NCI-H1048 (cell line): ENCODE results near the gene GPD1L.
A peak's percentile ranks its signal among the peaks of the same experiment; 100 is the strongest.

Experiments used
- DNase-seq: peaks from one replicate; lab custom pipeline; 2025; lab: John Stamatoyannopoulos, UW

GPD1L gene

DNA sequence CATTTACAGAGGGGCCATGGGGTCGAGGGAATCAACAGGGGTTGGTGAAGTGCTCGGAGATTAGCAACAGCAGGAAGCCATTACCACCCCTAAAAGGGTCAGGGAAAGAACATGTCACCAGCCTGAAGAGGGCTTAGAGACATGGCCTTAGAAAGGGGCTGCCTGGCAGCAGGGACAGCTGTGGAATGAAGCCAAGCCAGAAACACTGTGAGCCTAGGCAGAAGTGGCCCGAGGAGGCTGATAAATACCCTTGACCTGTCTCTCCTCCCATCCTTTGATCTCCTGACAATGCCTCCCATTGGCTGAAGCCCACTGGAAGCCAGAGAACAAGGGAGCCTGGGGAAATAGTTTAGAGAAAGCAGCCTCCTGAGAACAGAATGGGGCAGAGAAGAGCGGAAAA is 31.4 kb downstream of the GPD1L start:
- DNase-seq, result no peak

DNA sequence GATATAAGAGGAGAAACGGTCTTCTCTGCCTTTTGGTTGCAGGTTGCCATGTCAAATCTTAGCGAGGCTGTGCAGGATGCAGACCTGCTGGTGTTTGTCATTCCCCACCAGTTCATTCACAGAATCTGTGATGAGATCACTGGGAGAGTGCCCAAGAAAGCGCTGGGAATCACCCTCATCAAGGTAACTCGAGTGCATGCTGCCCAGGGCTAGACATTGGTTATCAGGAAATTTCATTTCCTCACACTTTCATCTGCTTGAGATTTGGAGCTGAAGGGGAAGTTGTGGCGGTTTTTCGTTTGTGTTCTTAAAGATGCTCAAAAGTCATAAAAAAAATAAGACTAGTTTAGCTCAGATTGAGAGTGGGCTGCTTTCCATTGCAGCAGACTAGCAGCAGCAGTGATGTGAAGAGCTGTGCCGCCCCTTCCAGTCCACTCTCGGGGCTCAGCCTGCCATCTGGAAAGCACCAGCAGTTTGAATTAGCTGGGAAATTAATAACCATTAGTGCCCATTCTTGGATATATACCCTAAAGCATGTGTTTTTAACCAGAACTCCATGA is 32.2 kb downstream of the GPD1L start:
- no peak for DNase-seq

- no peak for DNase-seq
These were observed 34.5 kb downstream of the GPD1L start for GRCh38 chr3:32140943-32141342.

GRCh38 chr3:32143849-32144757 is 37.7 kb downstream of the GPD1L start:
- DNase-seq, result peak; percentile 77

- DNase-seq, result peak; percentile 37
These were observed 40.4 kb downstream of the GPD1L start for GRCh38 chr3:32146746-32147211.

DNA sequence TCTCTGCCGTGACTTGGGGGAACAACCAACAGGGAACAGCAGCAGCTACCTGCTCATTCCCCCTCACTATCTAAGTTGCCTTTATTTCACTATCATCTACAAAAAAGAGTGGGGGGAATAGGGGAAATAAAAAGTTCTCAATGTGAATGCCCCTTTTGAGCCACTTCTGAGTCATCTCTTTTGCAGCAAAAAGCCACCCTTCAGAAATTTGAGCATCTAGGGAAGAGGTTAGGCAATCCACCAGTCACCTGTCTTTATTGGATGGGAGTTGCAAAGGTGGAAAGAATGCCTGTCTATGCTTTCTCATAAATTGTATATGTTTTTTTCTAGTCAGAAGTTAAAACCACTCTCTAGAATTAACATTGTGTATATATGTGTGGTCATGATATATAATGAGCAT is 41.1 kb downstream of the GPD1L start:
- DNase-seq, result no peak

- no peak for DNase-seq
These were observed 41.5 kb downstream of the GPD1L start for GRCh38 chr3:32147933-32148332.

DNA sequence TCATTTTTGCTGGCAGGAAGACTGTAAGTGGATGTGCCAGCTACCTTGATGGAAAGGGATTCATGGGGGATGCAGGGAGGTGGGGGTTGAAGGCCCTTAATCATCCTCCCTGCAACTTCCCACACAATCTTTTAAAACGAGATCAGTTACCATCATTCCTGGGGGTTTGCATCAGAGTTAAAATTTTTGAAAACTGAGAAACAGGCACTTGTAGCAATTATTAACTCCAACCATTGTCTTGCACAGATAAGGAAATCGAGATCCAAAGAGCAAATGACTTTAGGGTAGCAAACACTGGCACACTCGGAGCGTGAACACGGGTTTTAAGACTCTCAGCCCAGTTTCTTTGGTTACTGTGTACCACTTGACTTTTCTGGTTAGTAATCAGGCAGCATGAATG is 41.9 kb downstream of the GPD1L start:
- DNase-seq, result no peak

- no peak for DNase-seq
These were observed 47.2 kb downstream of the GPD1L start for GRCh38 chr3:32153414-32154204.

GRCh38 chr3:32154205-32154579 is 47.8 kb downstream of the GPD1L start:
- no peak for DNase-seq

DNA sequence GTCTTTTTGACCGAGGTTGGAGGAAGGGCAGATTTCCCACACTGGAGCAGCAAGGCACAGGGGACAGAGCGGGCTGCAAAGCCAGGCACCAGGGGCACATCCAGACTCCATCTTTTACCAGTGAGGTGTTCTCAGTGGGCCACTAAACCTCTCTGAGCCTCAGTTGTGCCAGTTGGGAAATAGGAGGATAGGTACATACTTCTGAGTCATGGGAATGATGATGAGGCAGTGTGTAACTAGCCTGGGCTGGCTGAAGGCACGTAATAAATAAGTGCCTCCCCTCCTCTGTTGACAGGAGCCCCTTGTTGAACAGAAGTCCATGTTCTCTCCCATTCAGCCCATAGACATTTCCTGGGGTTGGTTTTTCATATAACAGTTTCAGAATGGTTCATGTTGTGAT is 48.7 kb downstream of the GPD1L start:
- no peak for DNase-seq

DNA sequence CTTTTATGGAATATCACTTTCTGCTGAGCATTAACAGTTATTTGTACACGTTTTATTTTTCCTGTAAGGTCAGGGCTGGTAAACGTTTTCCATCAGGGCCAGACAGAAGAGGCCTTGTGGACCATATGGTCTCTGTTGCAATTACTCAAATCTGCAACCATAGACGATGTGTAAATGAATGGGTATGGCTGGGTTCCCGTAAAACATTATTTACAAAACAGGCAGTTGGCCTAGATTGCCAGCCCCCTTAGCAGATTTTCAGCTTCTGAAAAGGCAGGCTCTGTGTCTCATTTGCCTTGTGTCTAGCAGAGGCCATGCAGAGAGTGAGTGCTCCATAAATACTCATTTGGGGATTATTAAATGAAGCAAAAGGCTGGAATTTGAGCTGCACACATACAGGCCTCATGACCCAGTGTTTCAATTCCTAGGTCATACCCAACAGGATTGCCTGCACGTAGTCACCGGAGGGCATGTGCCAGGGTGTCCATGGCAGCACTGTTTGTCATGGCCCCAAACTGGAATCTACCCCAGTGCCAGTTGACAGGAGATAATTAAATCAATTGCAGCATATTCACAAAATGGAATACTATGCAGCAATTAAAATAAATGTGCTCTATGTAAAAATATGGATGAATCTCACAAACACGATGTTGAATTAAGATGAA is 51.3 kb downstream of the GPD1L start:
- no peak for DNase-seq

- no peak for DNase-seq
These were observed 54.3 kb downstream of the GPD1L start for GRCh38 chr3:32160706-32161214.

DNA sequence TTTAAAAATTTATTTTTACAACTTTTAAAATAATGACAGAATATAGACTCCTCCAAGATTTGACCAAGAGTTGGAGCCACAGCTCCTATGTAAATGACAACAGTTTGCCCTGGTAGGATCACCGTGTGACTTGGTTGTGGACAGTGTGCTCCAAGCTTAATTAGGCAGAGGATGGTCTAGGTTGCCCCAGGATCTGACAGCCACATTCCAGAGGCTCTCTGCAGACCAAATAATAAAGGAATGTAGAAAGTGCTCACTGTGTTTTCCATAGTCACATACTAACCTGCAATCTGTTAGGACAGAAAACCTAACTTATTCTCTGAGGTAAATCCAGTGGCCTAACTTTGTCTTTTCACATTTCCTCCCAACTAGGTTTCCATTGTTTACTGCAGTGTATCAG is 59.0 kb downstream of the GPD1L start:
- DNase-seq, result no peak

DNA sequence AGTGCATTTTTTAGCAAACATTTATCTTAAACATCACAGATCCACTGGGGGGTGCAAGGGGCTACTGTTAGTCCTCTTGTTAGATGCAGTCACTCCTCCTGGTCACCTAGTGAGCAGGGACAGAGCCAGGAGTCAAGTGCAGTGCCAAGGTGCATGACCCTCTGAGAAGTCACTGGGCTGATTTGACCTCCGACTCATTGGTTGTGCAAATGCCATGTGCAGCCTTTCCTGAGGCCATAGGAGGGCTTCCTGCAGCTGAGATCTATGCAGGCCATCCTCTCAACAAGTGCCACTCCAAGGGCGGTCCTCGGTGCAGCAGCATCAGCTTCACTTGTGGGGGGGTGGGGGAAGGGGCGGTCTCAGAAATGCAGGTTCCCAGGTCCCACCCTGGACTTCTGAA is 60.2 kb downstream of the GPD1L start:
- DNase-seq, result no peak

GRCh38 chr3:32172420-32172819 is 66.0 kb downstream of the GPD1L start:
- DNase-seq, result no peak

DNA sequence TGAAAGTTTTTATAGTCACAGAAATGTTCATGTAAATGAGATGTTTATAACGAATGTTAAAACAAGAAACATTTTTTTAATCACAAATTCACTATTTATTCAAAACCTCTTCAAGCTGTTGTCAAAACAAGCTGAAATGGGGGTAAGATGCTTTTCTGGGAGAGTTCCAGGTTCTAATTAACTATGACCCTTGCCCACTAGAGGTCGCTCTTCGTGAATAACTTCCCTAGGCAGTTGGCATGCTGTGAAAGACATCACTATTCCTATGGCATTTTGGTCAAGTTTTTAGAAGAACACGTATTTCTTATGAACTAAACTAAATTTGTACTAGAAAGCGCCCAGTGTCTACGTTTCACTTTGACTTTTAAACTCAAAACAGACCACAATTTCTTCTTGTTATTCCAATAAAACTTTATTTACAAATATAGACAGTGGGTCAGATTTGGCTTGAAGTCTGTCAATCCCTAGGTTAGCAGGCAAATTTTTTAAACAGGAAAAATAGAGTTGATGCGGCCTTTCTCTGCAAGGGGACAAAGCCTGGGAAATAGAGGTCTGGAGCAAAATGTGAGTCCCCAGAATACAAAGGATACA is 69.3 kb downstream of the GPD1L start:
- peak; percentile 56 for DNase-seq

DNA sequence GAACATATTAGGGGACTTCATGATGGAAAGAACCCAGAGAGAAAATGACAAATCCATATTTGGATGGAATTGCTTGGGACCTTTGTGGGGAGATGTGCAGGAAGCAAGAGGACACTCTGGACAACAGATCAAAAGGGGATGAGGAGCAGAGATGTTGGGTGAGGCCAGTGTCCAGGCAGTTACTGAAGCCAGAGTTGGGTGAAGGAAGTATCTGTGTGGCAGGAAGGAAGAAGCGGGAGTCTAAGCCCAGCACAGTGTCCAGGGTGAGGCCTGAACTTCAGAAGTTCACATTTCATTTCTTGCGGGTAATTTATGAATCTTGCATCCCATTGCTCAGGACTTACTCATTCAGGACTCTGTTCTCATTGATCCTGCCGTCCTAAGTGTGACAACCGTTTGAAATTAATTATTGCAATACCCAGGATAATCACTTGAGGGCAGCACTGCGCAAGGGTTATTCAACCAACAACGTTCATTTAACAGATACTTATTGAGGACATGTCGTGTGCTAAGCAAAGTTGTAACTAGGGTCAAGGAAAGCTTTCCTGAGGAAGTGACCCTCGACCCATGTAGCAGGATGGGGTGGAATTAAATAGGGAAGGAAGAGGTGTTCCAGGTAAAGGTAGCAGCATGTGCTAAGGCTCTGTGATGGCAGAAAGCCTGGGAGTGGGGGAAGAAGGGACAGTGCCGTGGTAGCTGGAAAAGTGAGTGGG is 70.7 kb downstream of the GPD1L start:
- DNase-seq, result peak; percentile 11

DNA sequence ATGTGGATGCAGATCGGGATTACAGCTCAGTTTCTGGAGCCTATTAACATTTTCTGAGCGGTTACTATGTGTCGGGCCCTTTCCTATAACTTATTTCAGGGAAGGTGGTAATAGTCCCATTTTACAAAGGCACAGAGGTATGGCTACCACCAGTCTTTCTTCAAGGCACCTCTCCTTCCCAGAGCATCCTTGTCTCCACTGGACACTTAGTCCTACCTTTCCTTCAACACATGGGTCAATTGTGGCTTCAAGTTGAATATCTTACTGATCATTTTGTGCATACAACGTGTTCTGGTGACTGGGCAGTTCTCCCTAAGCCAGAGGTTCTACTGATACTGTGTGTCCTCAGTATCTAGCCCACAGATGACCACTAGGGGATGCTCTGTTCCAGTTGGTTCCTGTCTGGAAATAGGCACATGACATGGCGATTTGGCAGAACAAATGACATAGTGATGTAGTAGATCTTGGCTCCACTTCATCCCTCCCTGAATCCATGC is 71.3 kb downstream of the GPD1L start:
- DNase-seq, result no peak

DNA sequence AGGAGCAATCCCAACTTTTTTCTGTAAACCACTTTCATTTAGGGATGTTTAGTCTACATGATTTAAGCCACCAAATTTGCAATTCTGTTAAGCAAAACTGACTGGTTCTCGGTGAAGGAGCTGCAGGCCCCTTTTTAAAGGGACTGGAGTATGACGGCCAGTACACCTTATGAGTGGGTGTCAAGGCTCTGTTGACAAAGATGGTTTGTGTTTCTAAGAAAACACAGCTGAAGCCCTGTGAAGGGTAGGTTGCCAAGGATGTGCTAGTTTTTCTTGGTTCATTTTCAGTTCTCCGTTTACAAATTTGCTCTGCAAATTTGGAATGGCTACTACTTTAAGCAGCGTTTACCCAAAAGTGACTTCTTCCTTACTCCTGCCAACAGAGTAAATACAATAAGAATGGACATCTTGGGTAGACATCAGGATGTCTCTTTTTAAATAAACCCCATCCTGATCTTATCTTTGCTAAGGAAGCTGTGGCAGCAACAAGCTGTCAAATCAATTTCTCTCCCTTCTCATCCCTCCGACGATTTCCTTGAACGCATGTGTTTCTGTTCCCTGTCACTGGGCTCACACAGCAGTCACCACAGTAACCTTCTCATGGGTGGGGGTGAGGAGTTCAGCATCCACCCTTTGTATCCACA is 73.8 kb downstream of the GPD1L start:
- no peak for DNase-seq
